Measurements from ENCODE around the gene ZNF609. TPM values are rescaled to one million over a fixed set of nuclear protein-coding genes. Genes with fewer than 3 reads are reported as not detected.

The ZNF609 gene
- total and polyA plus RNA-seq, 2 experiments from 2014 or later, result 6.3 to 11.3 TPM

GRCh38 chr15:64542091-64542490 is 81.7 kb downstream of the ZNF609 start:
- no peak overlapping the region for H3K4me3 ChIP-seq
- peaks cover 97% of the 10 kb centered on the region for H3K79me2 ChIP-seq (ENCODE audit: insufficient read depth)
- H3K27me3 ChIP-seq (replicated peaks; ENCODE audit: insufficient read depth), result no peaks in the 10 kb centered on the region
- H3K36me3 ChIP-seq (ENCODE audit: low read depth), result no peaks in the 10 kb centered on the region
- peaks cover 2% of the 10 kb centered on the region; the same call in 1 of the 2 replicates for H4K20me1 ChIP-seq (ENCODE audit: insufficient read depth)
- H3F3A ChIP-seq (ENCODE audit: insufficient read depth), result 0 out of 2 replicates have a peak, but pooled peaks cover 6% of the 10 kb centered on the region
- in situ Hi-C loops (cut with MboI), result no loop called here
- no peak overlapping the region for H3K9ac ChIP-seq
- no peaks in the 10 kb centered on the region for H3K9me3 ChIP-seq (ENCODE audit: low read depth)
- no peak for TF ChIP-seq EZH2phosphoT487 (IDR thresholded peaks at IDR 0.05; ENCODE audit: insufficient read depth, low read depth)
- TF ChIP-seq EZH2 (IDR thresholded peaks at IDR 0.05; ENCODE audit: insufficient read depth, poor library complexity, severe bottlenecking), result no peak
- no peaks in the 10 kb centered on the region for H3K4me1 ChIP-seq (ENCODE audit: insufficient read depth)
- H2AFZ ChIP-seq, result no peak overlapping the region
- no peak overlapping the region for H3K27ac ChIP-seq
- no peaks in the 10 kb centered on the region for H3K9me2 ChIP-seq (ENCODE audit: insufficient read depth)
- 85% methylated on average over 1 of the region's 1 CpG for WGBS, 2 experiments (ENCODE audit: low coverage in 1 of 2, low lambda C conversion rate in 2 of 2, missing lambda C conversion rate in 2 of 2)
- no peak overlapping the region for H3K4me2 ChIP-seq (ENCODE audit: unreplicated experiment)
- DNase-seq, result no peak

- Histone ChIP-seq H3K9ac (no peak overlapping the region), H3K36me3 (ENCODE audit: low read depth) (no peaks in the 10 kb centered on the region), H3K9me2 (ENCODE audit: insufficient read depth) (no peaks in the 10 kb centered on the region), H3K79me2 (ENCODE audit: insufficient read depth) (peaks cover 97% of the 10 kb centered on the region), H3K4me2 (ENCODE audit: unreplicated experiment) (no peak overlapping the region), H3K27me3 (replicated peaks; ENCODE audit: insufficient read depth) (no peaks in the 10 kb centered on the region), H3K9me3 (ENCODE audit: low read depth) (no peaks in the 10 kb centered on the region), H3K27ac (no peak overlapping the region), H3F3A (ENCODE audit: insufficient read depth) (peaks cover 8% of the 10 kb centered on the region; the same call in 1 of the 2 replicates), H4K20me1 (ENCODE audit: insufficient read depth) (peaks cover 15% of the 10 kb centered on the region; the same call in 1 of the 2 replicates), H2AFZ (no peak overlapping the region), H3K4me3 (no peak overlapping the region), H3K4me1 (ENCODE audit: insufficient read depth) (no peaks in the 10 kb centered on the region)
- TF ChIP-seq EZH2phosphoT487 (IDR thresholded peaks at IDR 0.05; ENCODE audit: insufficient read depth, low read depth) (no peak), EZH2 (IDR thresholded peaks at IDR 0.05; ENCODE audit: insufficient read depth, poor library complexity, severe bottlenecking) (no peak)
- in situ Hi-C loops (cut with MboI), result no loop called here
- WGBS, 2 experiments (ENCODE audit: low coverage in 1 of 2, low lambda C conversion rate in 2 of 2, missing lambda C conversion rate in 2 of 2), result 93 to 94% methylated on average over 2 of the region's 2 CpGs
- no peak for DNase-seq
Observed at GRCh38 chr15:64544450-64544849, 84.1 kb downstream of the ZNF609 start.

- Histone ChIP-seq H3K36me3 (ENCODE audit: low read depth) (no peaks in the 10 kb centered on the region), H3K4me2 (ENCODE audit: unreplicated experiment) (no peak overlapping the region), H3K27me3 (replicated peaks; ENCODE audit: insufficient read depth) (no peaks in the 10 kb centered on the region), H4K20me1 (ENCODE audit: insufficient read depth) (peaks cover 15% of the 10 kb centered on the region; the same call in 1 of the 2 replicates), H3K27ac (no peak overlapping the region), H2AFZ (no peak overlapping the region), H3K9me2 (ENCODE audit: insufficient read depth) (no peaks in the 10 kb centered on the region), H3K9ac (no peak overlapping the region), H3F3A (ENCODE audit: insufficient read depth) (peaks cover 8% of the 10 kb centered on the region; the same call in 1 of the 2 replicates), H3K4me1 (ENCODE audit: insufficient read depth) (no peaks in the 10 kb centered on the region), H3K4me3 (no peak overlapping the region), H3K79me2 (ENCODE audit: insufficient read depth) (peaks cover 98% of the 10 kb centered on the region), H3K9me3 (ENCODE audit: low read depth) (no peaks in the 10 kb centered on the region)
- no peak for DNase-seq
- in situ Hi-C loops (cut with MboI), result no loop called here
- no peak for TF ChIP-seq EZH2 (IDR thresholded peaks at IDR 0.05; ENCODE audit: insufficient read depth, poor library complexity, severe bottlenecking)
- no peak for TF ChIP-seq EZH2phosphoT487 (IDR thresholded peaks at IDR 0.05; ENCODE audit: insufficient read depth, low read depth)
Observed at GRCh38 chr15:64547275-64547674, 86.9 kb downstream of the ZNF609 start.

GRCh38 chr15:64548235-64548634 is 87.9 kb downstream of the ZNF609 start:
- no peaks in the 10 kb centered on the region for H3K36me3 ChIP-seq (ENCODE audit: low read depth)
- no peak overlapping the region for H3K4me3 ChIP-seq
- H3K9me2 ChIP-seq (ENCODE audit: insufficient read depth), result no peaks in the 10 kb centered on the region
- peaks cover 8% of the 10 kb centered on the region; the same call in 1 of the 2 replicates for H3F3A ChIP-seq (ENCODE audit: insufficient read depth)
- H3K27ac ChIP-seq, result no peak overlapping the region
- H3K9me3 ChIP-seq (ENCODE audit: low read depth), result no peaks in the 10 kb centered on the region
- H3K4me1 ChIP-seq (ENCODE audit: insufficient read depth), result no peaks in the 10 kb centered on the region
- no peak overlapping the region for H3K4me2 ChIP-seq (ENCODE audit: unreplicated experiment)
- no peak for DNase-seq
- WGBS, 2 experiments (ENCODE audit: low coverage in 1 of 2, low lambda C conversion rate in 2 of 2, missing lambda C conversion rate in 2 of 2), result 9 to 13% methylated on average over 2 of the region's 2 CpGs
- TF ChIP-seq EZH2phosphoT487 (IDR thresholded peaks at IDR 0.05; ENCODE audit: insufficient read depth, low read depth), result no peak
- TF ChIP-seq EZH2 (IDR thresholded peaks at IDR 0.05; ENCODE audit: insufficient read depth, poor library complexity, severe bottlenecking), result no peak
- peaks cover 100% of the 10 kb centered on the region for H3K79me2 ChIP-seq (ENCODE audit: insufficient read depth)
- H3K27me3 ChIP-seq (replicated peaks; ENCODE audit: insufficient read depth), result no peaks in the 10 kb centered on the region
- H3K9ac ChIP-seq, result no peak overlapping the region
- no peak overlapping the region for H2AFZ ChIP-seq
- peaks cover 15% of the 10 kb centered on the region; the same call in 1 of the 2 replicates for H4K20me1 ChIP-seq (ENCODE audit: insufficient read depth)
- in situ Hi-C loops (cut with MboI), result no loop called here

- H3K27ac ChIP-seq, result no peak overlapping the region
- H3K9ac ChIP-seq, result no peak overlapping the region
- H3K36me3 ChIP-seq (ENCODE audit: low read depth), result no peaks in the 10 kb centered on the region
- H3K4me1 ChIP-seq (ENCODE audit: insufficient read depth), result no peaks in the 10 kb centered on the region
- H4K20me1 ChIP-seq (ENCODE audit: insufficient read depth), result peaks cover 15% of the 10 kb centered on the region; the same call in 1 of the 2 replicates
- H3K79me2 ChIP-seq (ENCODE audit: insufficient read depth), result peaks cover 100% of the 10 kb centered on the region
- in situ Hi-C loops (cut with MboI), result no loop called here
- no peak for TF ChIP-seq EZH2phosphoT487 (IDR thresholded peaks at IDR 0.05; ENCODE audit: insufficient read depth, low read depth)
- no peak for TF ChIP-seq EZH2 (IDR thresholded peaks at IDR 0.05; ENCODE audit: insufficient read depth, poor library complexity, severe bottlenecking)
- no peak overlapping the region for H3K4me3 ChIP-seq
- H2AFZ ChIP-seq, result no peak overlapping the region
- no peak overlapping the region for H3K4me2 ChIP-seq (ENCODE audit: unreplicated experiment)
- H3K27me3 ChIP-seq (replicated peaks; ENCODE audit: insufficient read depth), result no peaks in the 10 kb centered on the region
- no peaks in the 10 kb centered on the region for H3K9me3 ChIP-seq (ENCODE audit: low read depth)
- DNase-seq, result no peak
- peaks cover 8% of the 10 kb centered on the region; the same call in 1 of the 2 replicates for H3F3A ChIP-seq (ENCODE audit: insufficient read depth)
- no peaks in the 10 kb centered on the region for H3K9me2 ChIP-seq (ENCODE audit: insufficient read depth)
- 98% methylated on average over 2 of the region's 2 CpGs for WGBS, 2 experiments (ENCODE audit: low coverage in 1 of 2, low lambda C conversion rate in 2 of 2, missing lambda C conversion rate in 2 of 2)
Observed at GRCh38 chr15:64549860-64550259, 89.5 kb downstream of the ZNF609 start.
